Thyroid gland (tissue), 4 donors: ENCODE data around the gene SEC14L2.

Source experiments
- POLR2A ChIP-seq, 2 donors: fragments of 450-650 bp; IDR thresholded peaks; one replicate each; pipeline ENCODE4 v1.6.1; 2017; ENCODE audit warnings: antibody characterized with exemption in 2 of 2, mild to moderate bottlenecking in 2 of 2, moderate library complexity in 1 of 2
- TF ChIP-seq, protein P1 (sequence below), 6 experiments: fragments of 200-600 bp in 3 of 6; fragments of 450-650 bp in 3 of 6; sonication (generic) in 3 of 6; IDR thresholded peaks; one replicate each; pipeline ENCODE4 v1.5.1; 2016 to 2019; ENCODE audit warnings: antibody characterized with exemption in 6 of 6, mild to moderate bottlenecking in 2 of 6, inconsistent platforms in 1 of 6, moderate library complexity in 1 of 6

DNA sequence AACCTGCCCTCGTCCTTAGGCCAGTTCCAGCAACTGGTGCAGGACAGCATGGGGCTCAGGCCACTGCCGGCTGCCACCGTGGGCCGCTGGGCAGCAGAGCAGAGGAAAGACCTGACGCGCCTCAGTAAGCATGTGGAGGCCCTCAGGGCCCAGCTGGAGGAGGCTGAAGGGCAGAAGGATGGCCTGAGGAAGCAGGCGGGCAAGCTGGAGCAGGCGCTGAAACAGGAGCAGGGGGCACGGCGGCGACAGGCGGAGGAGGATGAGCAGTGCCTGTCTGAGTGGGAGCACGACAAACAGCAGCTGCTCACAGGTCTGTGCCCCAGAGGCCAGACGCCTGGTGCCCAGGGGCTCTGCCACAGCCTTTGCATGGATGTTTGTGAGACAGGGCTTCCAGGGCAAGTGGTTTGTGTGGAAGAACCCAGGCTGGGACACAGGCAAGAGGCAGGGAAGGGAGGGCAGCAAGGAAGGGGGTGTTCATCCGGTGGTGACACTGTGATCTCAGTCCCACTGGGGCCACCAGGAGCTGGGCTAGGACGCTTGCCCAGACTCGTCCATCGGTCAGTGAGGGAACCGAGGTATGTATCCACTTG is 26.1 kb upstream of the SEC14L2 start:
- TF ChIP-seq, protein P1, sequence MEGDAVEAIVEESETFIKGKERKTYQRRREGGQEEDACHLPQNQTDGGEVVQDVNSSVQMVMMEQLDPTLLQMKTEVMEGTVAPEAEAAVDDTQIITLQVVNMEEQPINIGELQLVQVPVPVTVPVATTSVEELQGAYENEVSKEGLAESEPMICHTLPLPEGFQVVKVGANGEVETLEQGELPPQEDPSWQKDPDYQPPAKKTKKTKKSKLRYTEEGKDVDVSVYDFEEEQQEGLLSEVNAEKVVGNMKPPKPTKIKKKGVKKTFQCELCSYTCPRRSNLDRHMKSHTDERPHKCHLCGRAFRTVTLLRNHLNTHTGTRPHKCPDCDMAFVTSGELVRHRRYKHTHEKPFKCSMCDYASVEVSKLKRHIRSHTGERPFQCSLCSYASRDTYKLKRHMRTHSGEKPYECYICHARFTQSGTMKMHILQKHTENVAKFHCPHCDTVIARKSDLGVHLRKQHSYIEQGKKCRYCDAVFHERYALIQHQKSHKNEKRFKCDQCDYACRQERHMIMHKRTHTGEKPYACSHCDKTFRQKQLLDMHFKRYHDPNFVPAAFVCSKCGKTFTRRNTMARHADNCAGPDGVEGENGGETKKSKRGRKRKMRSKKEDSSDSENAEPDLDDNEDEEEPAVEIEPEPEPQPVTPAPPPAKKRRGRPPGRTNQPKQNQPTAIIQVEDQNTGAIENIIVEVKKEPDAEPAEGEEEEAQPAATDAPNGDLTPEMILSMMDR (IDR thresholded peaks at IDR 0.05), result no peak
- no peak for TF ChIP-seq POLR2A (IDR thresholded peaks at IDR 0.05)
